ENCODE data around the gene DVL1. TPM values are rescaled to one million over a fixed set of nuclear protein-coding genes. Genes with fewer than 3 reads are reported as not detected.

Gene DVL1
- total and polyA plus RNA-seq, 2 of the 13 experiments (the other 11 are each of a cell fraction or from before 2014, with no cell fraction given), result 30.8 to 60.4 TPM

DNA sequence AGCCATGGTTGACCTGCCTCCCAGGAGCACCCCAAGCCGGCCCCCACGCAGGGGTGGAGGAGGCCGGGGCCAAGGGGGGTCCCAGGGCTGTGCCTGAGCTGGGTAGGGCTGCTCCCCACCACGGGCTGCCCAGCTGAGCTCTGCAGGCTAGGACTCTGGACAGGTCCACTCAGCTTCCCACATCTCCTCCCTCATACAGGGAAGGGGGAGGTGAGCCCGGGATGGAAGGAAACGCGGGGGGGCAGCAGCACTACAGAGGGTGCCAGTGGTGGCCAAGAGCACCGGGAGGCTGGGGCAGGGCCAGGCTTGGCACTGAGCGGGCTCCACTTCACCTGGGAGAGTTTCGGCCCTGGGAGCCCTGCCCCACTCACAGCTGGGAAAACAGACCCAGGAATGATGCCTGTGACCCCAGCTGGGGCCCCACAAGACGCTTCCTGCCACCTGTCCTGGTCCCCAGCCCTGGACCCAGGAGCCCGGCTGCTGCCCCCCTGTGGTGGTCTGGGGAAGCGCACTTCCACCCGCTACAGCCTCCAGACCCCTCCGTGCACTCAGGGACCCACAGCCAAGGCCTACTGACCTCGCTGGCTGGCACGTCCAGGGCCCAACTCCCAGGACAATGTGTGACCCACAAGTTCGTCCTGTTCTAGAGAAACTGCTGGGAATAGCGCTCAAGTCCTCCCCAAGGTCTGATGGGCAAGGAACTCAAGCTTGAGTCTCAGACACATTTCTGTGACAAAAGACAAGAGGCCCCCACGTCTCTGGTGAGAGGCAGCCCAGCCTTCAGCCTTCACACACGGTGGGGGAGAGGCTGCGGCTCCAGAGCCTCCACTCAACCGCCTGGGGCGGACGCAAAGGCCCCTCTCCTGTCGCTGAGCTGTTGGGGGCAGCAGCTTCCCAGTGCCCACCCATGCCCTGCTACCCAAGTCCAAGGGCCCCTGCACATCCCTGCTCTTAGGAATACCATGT is 22.8 kb upstream of the DVL1 start (continued):
- TF ChIP-seq, protein P1, sequence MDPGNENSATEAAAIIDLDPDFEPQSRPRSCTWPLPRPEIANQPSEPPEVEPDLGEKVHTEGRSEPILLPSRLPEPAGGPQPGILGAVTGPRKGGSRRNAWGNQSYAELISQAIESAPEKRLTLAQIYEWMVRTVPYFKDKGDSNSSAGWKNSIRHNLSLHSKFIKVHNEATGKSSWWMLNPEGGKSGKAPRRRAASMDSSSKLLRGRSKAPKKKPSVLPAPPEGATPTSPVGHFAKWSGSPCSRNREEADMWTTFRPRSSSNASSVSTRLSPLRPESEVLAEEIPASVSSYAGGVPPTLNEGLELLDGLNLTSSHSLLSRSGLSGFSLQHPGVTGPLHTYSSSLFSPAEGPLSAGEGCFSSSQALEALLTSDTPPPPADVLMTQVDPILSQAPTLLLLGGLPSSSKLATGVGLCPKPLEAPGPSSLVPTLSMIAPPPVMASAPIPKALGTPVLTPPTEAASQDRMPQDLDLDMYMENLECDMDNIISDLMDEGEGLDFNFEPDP (CRISPR knock-in tag; conservative IDR thresholded peaks at IDR 0.05), result no peak
- TF ChIP-seq CBX2 (IDR thresholded peaks at IDR 0.05; ENCODE audit: low read depth, low read length) (no peak), CBX2 (CRISPR knock-in tag; IDR thresholded peaks at IDR 0.05; ENCODE audit: low read depth) (no peak), GATA4 (IDR thresholded peaks at IDR 0.05; ENCODE audit: borderline replicate concordance, low read depth) (no peak), BCL3 (CRISPR knock-in tag; IDR thresholded peaks at IDR 0.05) (no peak), ZNF503 (CRISPR knock-in tag; IDR thresholded peaks at IDR 0.05) (no peak), HHEX (CRISPR knock-in tag; IDR thresholded peaks at IDR 0.05) (no peak), ZNF235 (CRISPR knock-in tag; IDR thresholded peaks at IDR 0.05; ENCODE audit: borderline replicate concordance) (no peak), EZH2 (conservative IDR thresholded peaks at IDR 0.05; ENCODE audit: low read depth, low read length) (no peak), ELF1 (CRISPR knock-in tag; IDR thresholded peaks at IDR 0.05) (0 out of 2 replicates have a peak, but pooled peaks have one; percentile 34), GABPB1 (CRISPR knock-in tag; IDR thresholded peaks at IDR 0.05) (peak; percentile 61; the same call in 1 of the 2 replicates), HNRNPUL1 (IDR thresholded peaks at IDR 0.05; ENCODE audit: low read depth, low read length) (no peak), NCOA1 (CRISPR knock-in tag; IDR thresholded peaks at IDR 0.05) (no peak), ZNF691 (CRISPR knock-in tag; IDR thresholded peaks at IDR 0.05; ENCODE audit: borderline replicate concordance, low read depth) (no peak; the same call in 1 of the 2 replicates), SMC3 (IDR thresholded peaks at IDR 0.05; ENCODE audit: low read length) (peak; percentile 58; the same call in 1 of the 2 replicates), HIVEP1 (CRISPR knock-in tag; IDR thresholded peaks at IDR 0.05) (no peak), GABPA (IDR thresholded peaks at IDR 0.05; ENCODE audit: low read depth, low read length) (no peak), GABPA (CRISPR knock-in tag; IDR thresholded peaks at IDR 0.05; ENCODE audit: low read depth) (peak; percentile 57), HOXA9 (CRISPR knock-in tag; IDR thresholded peaks at IDR 0.05; ENCODE audit: borderline replicate concordance) (no peak)
- TF ChIP-seq, protein P2, sequence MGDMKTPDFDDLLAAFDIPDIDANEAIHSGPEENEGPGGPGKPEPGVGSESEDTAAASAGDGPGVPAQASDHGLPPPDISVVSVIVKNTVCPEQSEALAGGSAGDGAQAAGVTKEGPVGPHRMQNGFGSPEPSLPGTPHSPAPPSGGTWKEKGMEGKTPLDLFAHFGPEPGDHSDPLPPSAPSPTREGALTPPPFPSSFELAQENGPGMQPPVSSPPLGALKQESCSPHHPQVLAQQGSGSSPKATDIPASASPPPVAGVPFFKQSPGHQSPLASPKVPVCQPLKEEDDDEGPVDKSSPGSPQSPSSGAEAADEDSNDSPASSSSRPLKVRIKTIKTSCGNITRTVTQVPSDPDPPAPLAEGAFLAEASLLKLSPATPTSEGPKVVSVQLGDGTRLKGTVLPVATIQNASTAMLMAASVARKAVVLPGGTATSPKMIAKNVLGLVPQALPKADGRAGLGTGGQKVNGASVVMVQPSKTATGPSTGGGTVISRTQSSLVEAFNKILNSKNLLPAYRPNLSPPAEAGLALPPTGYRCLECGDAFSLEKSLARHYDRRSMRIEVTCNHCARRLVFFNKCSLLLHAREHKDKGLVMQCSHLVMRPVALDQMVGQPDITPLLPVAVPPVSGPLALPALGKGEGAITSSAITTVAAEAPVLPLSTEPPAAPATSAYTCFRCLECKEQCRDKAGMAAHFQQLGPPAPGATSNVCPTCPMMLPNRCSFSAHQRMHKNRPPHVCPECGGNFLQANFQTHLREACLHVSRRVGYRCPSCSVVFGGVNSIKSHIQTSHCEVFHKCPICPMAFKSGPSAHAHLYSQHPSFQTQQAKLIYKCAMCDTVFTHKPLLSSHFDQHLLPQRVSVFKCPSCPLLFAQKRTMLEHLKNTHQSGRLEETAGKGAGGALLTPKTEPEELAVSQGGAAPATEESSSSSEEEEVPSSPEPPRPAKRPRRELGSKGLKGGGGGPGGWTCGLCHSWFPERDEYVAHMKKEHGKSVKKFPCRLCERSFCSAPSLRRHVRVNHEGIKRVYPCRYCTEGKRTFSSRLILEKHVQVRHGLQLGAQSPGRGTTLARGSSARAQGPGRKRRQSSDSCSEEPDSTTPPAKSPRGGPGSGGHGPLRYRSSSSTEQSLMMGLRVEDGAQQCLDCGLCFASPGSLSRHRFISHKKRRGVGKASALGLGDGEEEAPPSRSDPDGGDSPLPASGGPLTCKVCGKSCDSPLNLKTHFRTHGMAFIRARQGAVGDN (CRISPR knock-in tag; IDR thresholded peaks at IDR 0.05), result peak; percentile 65

Measured in HepG2 (cell line).